ENCODE results near the gene NFKBIZ.
"Not testable (repeated sequence)": the region's sequence is repeated elsewhere in the genome, so short reads cannot be mapped to it uniquely, and the experiment has no call there.

NFKBIZ gene

DNA sequence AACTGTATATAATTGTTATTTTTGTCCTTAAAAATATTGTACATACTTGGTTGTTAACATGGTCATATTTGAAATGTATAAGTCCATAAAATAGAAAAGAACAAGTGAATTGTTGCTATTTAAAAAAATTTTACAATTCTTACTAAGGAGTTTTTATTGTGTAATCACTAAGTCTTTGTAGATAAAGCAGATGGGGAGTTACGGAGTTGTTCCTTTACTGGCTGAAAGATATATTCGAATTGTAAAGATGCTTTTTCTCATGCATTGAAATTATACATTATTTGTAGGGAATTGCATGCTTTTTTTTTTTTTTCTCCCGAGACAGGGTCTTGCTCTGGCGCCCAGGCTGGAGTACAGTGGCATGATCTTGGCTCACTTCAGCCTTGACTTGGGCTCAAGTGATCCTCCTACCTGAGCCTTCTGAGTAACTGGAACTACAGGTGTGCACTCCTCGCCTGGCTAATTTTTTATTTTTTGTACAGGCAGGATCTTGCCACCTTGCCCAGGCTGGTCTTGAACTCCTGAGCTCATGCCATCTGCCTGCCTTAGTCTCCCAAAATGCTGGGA is 10.7 kb downstream of the NFKBIZ start:
- no peak overlapping the region for H3K4me3 ChIP-seq (ENCODE audit: low read depth, low read length)
- DNase-seq (ENCODE audit: low read depth) = no peak

DNA sequence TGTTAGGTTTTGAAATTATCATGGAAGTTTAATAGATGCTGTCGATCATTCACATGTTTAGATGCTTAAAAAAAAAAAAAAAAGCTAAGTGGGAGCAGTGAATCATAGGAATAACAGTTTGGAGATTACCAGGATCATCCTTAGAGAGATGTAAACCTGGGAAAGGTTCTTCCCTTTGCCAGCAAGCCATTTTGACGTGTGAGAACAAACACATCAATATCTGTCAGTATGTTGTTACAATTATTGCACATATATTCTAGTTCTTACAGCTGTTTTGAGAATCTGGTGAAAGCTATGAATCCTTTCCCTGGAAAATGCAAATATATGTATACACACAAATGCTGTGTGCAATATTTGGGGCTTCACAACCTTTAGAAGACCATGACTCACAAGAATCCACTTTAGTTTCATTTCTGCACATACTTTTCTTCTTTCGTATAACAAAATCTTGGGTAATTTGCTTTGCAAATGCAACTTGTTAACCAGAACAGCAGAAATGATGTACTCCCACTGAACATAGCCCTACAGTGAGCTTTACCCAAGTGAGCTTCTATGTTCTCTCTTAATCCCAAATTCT is 12.0 kb downstream of the NFKBIZ start:
- no peak for DNase-seq (ENCODE audit: low read depth)
- TF ChIP-seq MAX (IDR thresholded peaks at IDR 0.05; ENCODE audit: low read depth, low read length) = no peak
- TF ChIP-seq MYC (IDR thresholded peaks at IDR 0.05; ENCODE audit: low read depth, low read length) = no peak
- TF ChIP-seq, protein P1, sequence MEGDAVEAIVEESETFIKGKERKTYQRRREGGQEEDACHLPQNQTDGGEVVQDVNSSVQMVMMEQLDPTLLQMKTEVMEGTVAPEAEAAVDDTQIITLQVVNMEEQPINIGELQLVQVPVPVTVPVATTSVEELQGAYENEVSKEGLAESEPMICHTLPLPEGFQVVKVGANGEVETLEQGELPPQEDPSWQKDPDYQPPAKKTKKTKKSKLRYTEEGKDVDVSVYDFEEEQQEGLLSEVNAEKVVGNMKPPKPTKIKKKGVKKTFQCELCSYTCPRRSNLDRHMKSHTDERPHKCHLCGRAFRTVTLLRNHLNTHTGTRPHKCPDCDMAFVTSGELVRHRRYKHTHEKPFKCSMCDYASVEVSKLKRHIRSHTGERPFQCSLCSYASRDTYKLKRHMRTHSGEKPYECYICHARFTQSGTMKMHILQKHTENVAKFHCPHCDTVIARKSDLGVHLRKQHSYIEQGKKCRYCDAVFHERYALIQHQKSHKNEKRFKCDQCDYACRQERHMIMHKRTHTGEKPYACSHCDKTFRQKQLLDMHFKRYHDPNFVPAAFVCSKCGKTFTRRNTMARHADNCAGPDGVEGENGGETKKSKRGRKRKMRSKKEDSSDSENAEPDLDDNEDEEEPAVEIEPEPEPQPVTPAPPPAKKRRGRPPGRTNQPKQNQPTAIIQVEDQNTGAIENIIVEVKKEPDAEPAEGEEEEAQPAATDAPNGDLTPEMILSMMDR (IDR thresholded peaks at IDR 0.05; ENCODE audit: low read depth, low read length) = no peak
- no peak for TF ChIP-seq POLR2A (IDR thresholded peaks at IDR 0.05; ENCODE audit: extremely low read depth, insufficient read length)

More for the DNA sequence above, 10.7 kb downstream of the NFKBIZ start:
- TF ChIP-seq, protein P1 (IDR thresholded peaks at IDR 0.05; ENCODE audit: low read depth, low read length) = no peak
- TF ChIP-seq POLR2A (IDR thresholded peaks at IDR 0.05; ENCODE audit: extremely low read depth, insufficient read length) (no peak), MAX (IDR thresholded peaks at IDR 0.05; ENCODE audit: low read depth, low read length) (no peak), MYC (IDR thresholded peaks at IDR 0.05; ENCODE audit: low read depth, low read length) (no peak)

GRCh38 chr3:101861789-101862415 is 12.6 kb downstream of the NFKBIZ start:
- TF ChIP-seq MAX (IDR thresholded peaks at IDR 0.05; ENCODE audit: low read depth, low read length) (no peak), POLR2A (IDR thresholded peaks at IDR 0.05; ENCODE audit: extremely low read depth, insufficient read length) (no peak), MYC (IDR thresholded peaks at IDR 0.05; ENCODE audit: low read depth, low read length) (no peak)
- TF ChIP-seq, protein P1 (IDR thresholded peaks at IDR 0.05; ENCODE audit: low read depth, low read length) = no peak
- DNase-seq (ENCODE audit: low read depth) = no peak
- H3K4me3 ChIP-seq (ENCODE audit: low read depth, low read length) = no peak overlapping the region

More for the DNA sequence above, 12.0 kb downstream of the NFKBIZ start:
- no peak overlapping the region for H3K4me3 ChIP-seq (ENCODE audit: low read depth, low read length)

DNA sequence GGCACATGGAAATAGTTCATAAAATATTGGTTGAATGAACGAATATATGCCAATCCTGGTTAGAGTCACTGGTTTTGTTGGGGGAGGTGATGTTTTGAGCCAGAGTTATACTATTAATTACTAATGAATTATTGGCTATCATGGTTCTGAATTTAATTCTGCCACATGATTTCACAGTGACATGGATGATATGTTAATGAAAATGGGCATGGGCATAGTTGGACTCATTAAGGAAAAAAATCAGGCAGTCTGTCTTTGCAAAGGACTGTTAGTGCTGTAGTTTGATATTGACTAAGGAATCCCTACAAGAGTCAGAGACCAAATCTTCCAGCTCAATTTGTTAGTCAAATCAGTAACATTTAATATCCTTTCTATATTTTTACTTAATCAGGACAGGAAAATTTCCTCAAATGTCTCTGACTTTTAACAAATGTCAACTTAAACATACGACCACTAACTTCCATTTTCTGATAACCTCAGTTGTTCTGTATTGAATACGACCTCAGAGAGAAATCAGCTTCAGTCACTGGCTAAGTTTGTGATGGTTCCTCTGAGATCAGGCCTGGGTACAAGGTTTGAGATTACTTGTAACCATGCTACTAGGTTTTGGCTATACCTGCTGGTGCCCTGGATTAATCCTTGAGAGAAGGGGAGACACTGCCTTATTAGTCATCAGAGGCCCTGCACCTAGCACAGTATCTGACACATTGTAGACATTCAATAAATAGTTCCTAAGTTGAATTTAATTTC is 13.3 kb downstream of the NFKBIZ start:
- TF ChIP-seq MAX (IDR thresholded peaks at IDR 0.05; ENCODE audit: low read depth, low read length) (no peak), POLR2A (IDR thresholded peaks at IDR 0.05; ENCODE audit: extremely low read depth, insufficient read length) (no peak), MYC (IDR thresholded peaks at IDR 0.05; ENCODE audit: low read depth, low read length) (no peak)
- TF ChIP-seq, protein P1 (IDR thresholded peaks at IDR 0.05; ENCODE audit: low read depth, low read length) = no peak
- H3K4me3 ChIP-seq (ENCODE audit: low read depth, low read length) = no peak overlapping the region
- DNase-seq (ENCODE audit: low read depth) = no peak

GRCh38 chr3:101864926-101865325 is 15.6 kb downstream of the NFKBIZ start:
- not testable (repeated sequence) for H3K4me3 ChIP-seq (ENCODE audit: low read depth, low read length); DNase-seq (ENCODE audit: low read depth)
